H9 (cell line): ENCODE measurements around the gene SLC6A2. TPM values are rescaled to one million over a fixed set of nuclear protein-coding genes. Genes with fewer than 3 reads are reported as not detected.

ENCODE experiments used
- DNase-seq: peaks from one replicate; pipeline ENCODE4 v3.0.0-alpha.2; 2017
- H2AFZ ChIP-seq: one replicate; pipeline ENCODE4 v1.6.1; 2013; ENCODE audit warnings: mild to moderate bottlenecking, low read length, control low read depth, moderate library complexity
- H2AK5ac ChIP-seq: 2 replicates; pipeline ENCODE4 v1.6.1; 2013; ENCODE audit warnings: low read length, control low read depth, mixed read lengths; ENCODE audit not compliant: insufficient read length
- H2BK120ac ChIP-seq: one replicate; pipeline ENCODE4 v1.6.1; 2013; ENCODE audit warnings: low read depth, mild to moderate bottlenecking, low read length, control low read depth, inconsistent platforms; ENCODE audit not compliant: poor library complexity, severe bottlenecking
- H2BK12ac ChIP-seq: 2 replicates; pipeline ENCODE4 v1.6.1; 2013; ENCODE audit warnings: low read length, control low read depth, mixed read lengths, low read depth; ENCODE audit not compliant: insufficient read length
- H2BK15ac ChIP-seq: 2 replicates; pipeline ENCODE4 v1.6.1; 2013; ENCODE audit warnings: low read depth, low read length, control low read depth
- H2BK20ac ChIP-seq: one replicate; pipeline ENCODE4 v1.6.1; 2013; ENCODE audit warnings: low read depth, mild to moderate bottlenecking, low read length, control low read depth, inconsistent platforms; ENCODE audit not compliant: poor library complexity, severe bottlenecking
- H2BK5ac ChIP-seq: 2 replicates; pipeline ENCODE4 v1.6.1; 2013; ENCODE audit warnings: low read length, control low read depth, mixed read lengths; ENCODE audit not compliant: insufficient read length
- H3K14ac ChIP-seq: 2 replicates; pipeline ENCODE4 v1.6.1; 2013; ENCODE audit warnings: low read length, control low read depth; ENCODE audit not compliant: insufficient read depth
- H3K18ac ChIP-seq: 2 replicates; pipeline ENCODE4 v1.6.1; 2013; ENCODE audit warnings: low read depth, mild to moderate bottlenecking, mixed read lengths, low read length, control low read depth; ENCODE audit not compliant: insufficient read length
- H3K23ac ChIP-seq: 2 replicates; pipeline ENCODE4 v1.6.1; 2013; ENCODE audit warnings: low read length, control low read depth, mixed read lengths, low read depth; ENCODE audit not compliant: insufficient read length
- H3K23me2 ChIP-seq: 2 replicates; pipeline ENCODE4 v1.6.1; 2013; ENCODE audit warnings: low read depth, mild to moderate bottlenecking, mixed read lengths, low read length, control low read depth; ENCODE audit not compliant: insufficient read length, poor library complexity, severe bottlenecking
- H3K27ac ChIP-seq: 2 replicates; pipeline ENCODE4 v1.5.1; 2013; ENCODE audit warnings: low read length, control low read depth, mixed read lengths, low read depth; ENCODE audit not compliant: insufficient read length
- H3K27me3 ChIP-seq: 2 replicates; pipeline ENCODE4 v1.6.1; 2013; ENCODE audit warnings: low read length, control low read depth, inconsistent platforms; ENCODE audit not compliant: insufficient read depth
- H3K4ac ChIP-seq: 2 replicates; pipeline ENCODE4 v1.6.1; 2013; ENCODE audit warnings: low read depth, mild to moderate bottlenecking, control low read depth, inconsistent platforms, low read length, moderate library complexity
- H3K4me1 ChIP-seq: 2 replicates; pipeline ENCODE4 v1.6.1; 2013; ENCODE audit warnings: low read length, control low read depth, inconsistent platforms; ENCODE audit not compliant: insufficient read depth
- H3K4me2 ChIP-seq: 2 replicates; pipeline ENCODE4 v1.6.1; 2013; ENCODE audit warnings: low read length, control low read depth, mixed read lengths; ENCODE audit not compliant: insufficient read length, insufficient read depth
- H3K56ac ChIP-seq: 2 replicates; pipeline ENCODE4 v1.6.1; 2013; ENCODE audit warnings: low read depth, mild to moderate bottlenecking, mixed read lengths, low read length, control low read depth; ENCODE audit not compliant: insufficient read length
- H3K79me1 ChIP-seq: 2 replicates; pipeline ENCODE4 v1.6.1; 2013; ENCODE audit warnings: low read depth, mild to moderate bottlenecking, moderate library complexity, low read length, control low read depth, inconsistent platforms; ENCODE audit not compliant: insufficient read depth, poor library complexity, severe bottlenecking
- H3K79me2 ChIP-seq: 2 replicates; pipeline ENCODE4 v1.6.1; 2013; ENCODE audit warnings: low read length, control low read depth, inconsistent platforms; ENCODE audit not compliant: insufficient read depth
- H3K9ac ChIP-seq: 2 replicates; pipeline ENCODE4 v1.6.1; 2013; ENCODE audit warnings: low read length, control low read depth, mixed read lengths; ENCODE audit not compliant: insufficient read length; ENCODE audit errors: extremely low read depth
- H3K9me3 ChIP-seq: one replicate; pipeline ENCODE4 v1.6.1; 2013; ENCODE audit warnings: low read depth, low read length, inconsistent platforms; ENCODE audit not compliant: control insufficient read depth
- H3T11ph ChIP-seq: one replicate; pipeline ENCODE4 v1.6.1; 2013; ENCODE audit warnings: mild to moderate bottlenecking, low read length, control low read depth, inconsistent platforms
- H4K20me1 ChIP-seq: one replicate; pipeline ENCODE4 v1.6.1; 2013; ENCODE audit not compliant: control insufficient read depth, insufficient read length, insufficient read depth
- H4K5ac ChIP-seq: 2 replicates; pipeline ENCODE4 v1.6.1; 2013; ENCODE audit warnings: low read depth, mild to moderate bottlenecking, mixed read lengths, low read length, control low read depth; ENCODE audit not compliant: insufficient read length
- H4K8ac ChIP-seq: replicated peaks from 2 replicates; pipeline ENCODE4 v1.6.1; 2013; ENCODE audit warnings: low read length, control low read depth, mixed read lengths, low read depth; ENCODE audit not compliant: insufficient read length
- H4K91ac ChIP-seq: 2 replicates; pipeline ENCODE4 v1.6.1; 2013; ENCODE audit warnings: low read depth, mild to moderate bottlenecking, moderate library complexity, mixed read lengths, low read length, control low read depth; ENCODE audit not compliant: insufficient read length
- H3K27ac Mint-ChIP-seq, 3 experiments: 2 replicates in 2 of 3; 3 replicates in 1 of 3; pipeline ENCODE4 v1.8.0; 2020 to 2021; ENCODE audit warnings: mixed read lengths in 3 of 3, mild to moderate bottlenecking in 1 of 3, moderate library complexity in 1 of 3
- H3K27me3 Mint-ChIP-seq: 2 replicates; pipeline ENCODE4 v1.8.0; 2021; ENCODE audit warnings: low read depth, mild to moderate bottlenecking, moderate library complexity, mixed read lengths
- H3K36me3 Mint-ChIP-seq, 3 experiments: 2 replicates in 2 of 3; 3 replicates in 1 of 3; pipeline ENCODE4 v1.8.0; 2020 to 2021; ENCODE audit warnings: low read depth in 3 of 3, mixed read lengths in 3 of 3; ENCODE audit not compliant: insufficient read depth in 1 of 3
- H3K4me1 Mint-ChIP-seq, 2 experiments: 2 replicates each; pipeline ENCODE4 v1.8.0; 2020; ENCODE audit warnings: mixed read lengths in 2 of 2
- H3K4me3 Mint-ChIP-seq, 2 experiments: 2 replicates in 1 of 2; 3 replicates in 1 of 2; pipeline ENCODE4 v1.8.0; 2020 to 2021; ENCODE audit warnings: mild to moderate bottlenecking in 2 of 2, mixed read lengths in 2 of 2, moderate library complexity in 1 of 2
- H3K9me3 Mint-ChIP-seq, 2 experiments: 2 replicates in 1 of 2; 3 replicates in 1 of 2; pipeline ENCODE4 v1.8.0; 2020; ENCODE audit warnings: mild to moderate bottlenecking in 2 of 2, mixed read lengths in 2 of 2, moderate library complexity in 1 of 2
- CTCF ChIP-seq: fragments of 200-600 bp; sonication (generic); conservative IDR thresholded peaks from 3 replicates; pipeline ENCODE4 v1.8.0; 2021; ENCODE audit warnings: antibody characterized with exemption, mild to moderate bottlenecking
- WGBS: extraction: QIAGEN DNeasy Blood & Tissue Kit; methylation state at CpG from one replicate; pipeline ENCODE4 v1.1.7; 2013; ENCODE audit warnings: missing lambda C conversion rate, low lambda C conversion rate, mixed read lengths; ENCODE audit not compliant: insufficient read length; ENCODE audit errors: extremely low coverage; 5-methylcytosine and 5-hydroxymethylcytosine counted together
- total RNA-seq: library from RNA; stranded (reverse); gene quantifications from 2 replicates; pipeline ENCODE4 v1.2.1, GENCODE V29; 2021

SLC6A2 gene
- total RNA-seq, 1 experiment from 2014 or later = 0.24 TPM

- Mint-ChIP-seq H3K9me3 (peaks cover 0 to 1% of the 10 kb centered on the region in 2 experiments; a peak in 4 of 5 replicates), H3K27ac (no peak overlapping the region), H3K4me1 (peaks cover 12% of the 10 kb centered on the region in 2 experiments), H3K27me3 (peaks cover 24% of the 10 kb centered on the region), H3K36me3 (peaks cover 0 to 3% (median 1%) of the 10 kb centered on the region in 3 experiments; a peak in 2 of 7 replicates), H3K4me3 (no peak overlapping the region)
- Histone ChIP-seq H3K9me3 (no peaks in the 10 kb centered on the region), H3K18ac (no peak overlapping the region), H4K91ac (no peak overlapping the region), H3K79me1 (no peaks in the 10 kb centered on the region), H3K4me1 (no peaks in the 10 kb centered on the region), H3K27ac (no peak overlapping the region), H2BK5ac (no peak overlapping the region), H3K14ac (no peak overlapping the region), H3K9ac (no peak overlapping the region), H3K23ac (no peak overlapping the region), H2BK20ac (no peak overlapping the region), H4K8ac (no peak overlapping the region), H3K27me3 (no peaks in the 10 kb centered on the region), H4K5ac (no peak overlapping the region), H3K79me2 (no peaks in the 10 kb centered on the region), H3T11ph (no peak overlapping the region), H2BK120ac (no peak overlapping the region), H2AK5ac (no peak overlapping the region), H4K20me1 (no peaks in the 10 kb centered on the region), H2AFZ (no peak overlapping the region), H3K56ac (no peak overlapping the region), H3K4ac (no peak overlapping the region), H3K23me2 (no peaks in the 10 kb centered on the region), H2BK15ac (no peak overlapping the region), H2BK12ac (no peak overlapping the region), H3K4me2 (no peak overlapping the region)
- no CpG with 5 or more reads among the region's 3 CpGs for WGBS
- no peak for TF ChIP-seq CTCF
- DNase-seq = no peak
These were observed 33.5 kb upstream of the SLC6A2 start for GRCh38 chr16:55622272-55622671.
